Bronchus fibroblast of lung (primary cell): ENCODE results near the gene SDF2. TPM values are rescaled to one million over a fixed set of nuclear protein-coding genes. Genes with fewer than 3 reads are reported as not detected.

Source experiments
- total RNA-seq: library from RNA; depleted of rRNA; stranded (reverse); fragments of >200 nt; gene quantifications from 2 replicates; pipeline ENCODE4 v1.2.3, GENCODE V29; 2015

The SDF2 gene, protein sequence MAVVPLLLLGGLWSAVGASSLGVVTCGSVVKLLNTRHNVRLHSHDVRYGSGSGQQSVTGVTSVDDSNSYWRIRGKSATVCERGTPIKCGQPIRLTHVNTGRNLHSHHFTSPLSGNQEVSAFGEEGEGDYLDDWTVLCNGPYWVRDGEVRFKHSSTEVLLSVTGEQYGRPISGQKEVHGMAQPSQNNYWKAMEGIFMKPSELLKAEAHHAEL
- 46.9 and 55.2 TPM in 2 replicates for total RNA-seq

DNA sequence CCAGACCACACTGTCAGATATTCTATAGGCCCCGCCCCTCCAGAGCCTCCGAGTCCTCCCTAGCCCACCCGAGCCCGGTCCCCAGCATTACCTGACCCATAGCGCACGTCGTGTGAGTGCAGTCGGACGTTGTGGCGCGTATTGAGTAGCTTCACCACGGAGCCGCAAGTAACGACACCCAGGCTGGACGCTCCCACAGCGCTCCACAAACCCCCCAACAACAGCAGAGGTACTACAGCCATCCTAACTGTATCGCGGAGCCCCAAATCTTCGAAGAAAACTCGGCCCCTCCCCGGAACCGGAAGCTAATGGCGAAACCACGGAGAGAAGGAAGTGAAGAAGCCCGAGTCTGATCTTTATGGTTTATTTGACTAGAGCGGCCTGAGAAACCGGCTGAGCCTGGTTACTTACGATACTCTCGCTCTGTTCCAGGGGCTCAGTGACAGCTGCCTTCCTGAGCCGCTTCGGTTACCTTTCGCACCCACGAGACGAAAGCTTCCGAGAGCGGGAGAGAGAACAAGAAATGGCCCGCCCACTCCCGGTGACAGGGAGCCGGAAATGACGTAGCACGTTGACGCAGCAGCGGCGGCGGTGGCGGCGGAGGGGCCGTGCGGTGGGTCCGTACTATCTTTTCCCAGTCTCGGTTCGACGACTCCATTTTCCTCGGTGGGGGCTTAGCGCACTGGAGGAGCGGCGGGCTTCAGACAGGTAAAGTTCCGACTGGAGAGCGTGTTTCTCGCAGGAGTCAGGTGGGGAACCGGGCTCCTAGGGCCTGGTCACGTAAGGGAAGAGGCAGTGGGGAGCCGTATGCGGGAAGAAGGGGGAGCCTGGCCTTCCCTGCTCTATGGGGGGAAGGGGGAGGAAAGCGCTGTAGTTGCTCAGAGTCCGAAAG lies at the start of gene SDF2, which contains the start of gene SUPT6H:
TSS of gene SDF2 (minus strand) at position 272 of the 892 bp plus-strand sequence. CDS start at position 242, 30 bp downstream.
TSS of gene SUPT6H (plus strand) at position 571 of the 892 bp plus-strand sequence. CDS start 11,197 bp downstream, outside the sequence.

DNA sequence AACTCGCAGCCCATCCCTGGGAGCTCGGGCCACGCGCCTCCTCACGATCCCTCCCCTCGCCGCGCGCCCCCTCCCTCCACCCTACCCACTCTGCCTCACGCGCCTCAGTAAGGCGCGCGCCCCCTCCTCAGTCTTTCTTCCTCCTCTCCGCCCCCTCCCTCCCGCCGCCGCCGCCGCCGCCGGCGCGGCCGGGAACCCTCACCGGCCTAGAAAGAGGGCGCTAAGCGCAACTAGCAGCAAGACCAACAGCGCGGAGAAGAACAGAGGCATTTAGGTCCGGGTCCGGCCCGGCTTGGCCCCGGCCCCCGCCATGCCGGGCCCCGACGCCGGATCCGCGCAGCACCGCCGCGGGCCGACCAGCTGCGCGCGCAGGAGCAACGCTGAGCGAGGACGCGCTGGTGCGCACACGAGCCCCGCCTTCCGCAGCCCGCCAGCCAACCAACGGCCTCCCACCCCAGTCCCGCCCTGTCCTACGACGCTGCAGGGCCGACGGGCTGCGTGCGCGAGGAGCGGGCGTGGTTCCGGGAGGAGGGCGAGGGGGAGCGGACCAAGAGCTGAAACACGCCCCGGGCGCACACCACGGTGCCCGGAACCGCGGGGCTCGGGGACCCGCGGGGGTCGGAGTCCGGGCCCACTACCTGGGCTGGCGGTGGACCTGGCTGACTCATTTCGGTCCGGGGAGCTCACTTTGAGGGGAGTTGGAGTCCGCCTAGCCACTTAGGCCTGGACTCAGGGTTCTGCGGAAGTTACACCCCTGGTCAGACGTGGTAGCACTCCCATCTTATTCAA lies 16.7 kb downstream of the SDF2 start, which contains the start of gene BLTP2:
TSS of gene BLTP2 (minus strand) at position 372 of the 789 bp plus-strand sequence. CDS start at position 270, 102 bp downstream.

DNA sequence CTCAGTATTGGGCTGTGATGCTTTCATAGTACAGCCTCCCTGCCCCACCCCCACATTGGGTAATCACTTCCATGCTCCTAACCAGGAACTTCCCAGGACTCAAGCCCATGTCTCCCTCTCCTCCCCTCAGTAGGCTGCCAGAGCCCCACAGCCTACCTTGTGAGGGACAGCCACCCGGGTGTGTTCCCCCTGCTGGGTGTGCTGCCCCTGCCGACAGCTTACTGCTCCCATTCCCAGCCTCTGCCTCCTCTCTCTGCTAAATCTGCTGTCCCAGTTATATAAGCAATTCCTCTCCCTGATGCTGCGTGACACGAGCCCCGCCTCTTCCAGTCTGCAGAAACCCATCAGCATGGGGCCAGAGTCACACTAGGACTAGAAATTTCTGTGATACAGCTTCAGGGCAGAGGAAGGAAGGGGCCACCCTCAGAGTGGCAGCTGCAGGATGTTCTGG lies 47.8 kb downstream of the SDF2 start, which contains the start of gene RSKR:
TSS of gene RSKR (minus strand) at position 255 of the 451 bp plus-strand sequence. CDS start at position 231, 24 bp downstream.

DNA sequence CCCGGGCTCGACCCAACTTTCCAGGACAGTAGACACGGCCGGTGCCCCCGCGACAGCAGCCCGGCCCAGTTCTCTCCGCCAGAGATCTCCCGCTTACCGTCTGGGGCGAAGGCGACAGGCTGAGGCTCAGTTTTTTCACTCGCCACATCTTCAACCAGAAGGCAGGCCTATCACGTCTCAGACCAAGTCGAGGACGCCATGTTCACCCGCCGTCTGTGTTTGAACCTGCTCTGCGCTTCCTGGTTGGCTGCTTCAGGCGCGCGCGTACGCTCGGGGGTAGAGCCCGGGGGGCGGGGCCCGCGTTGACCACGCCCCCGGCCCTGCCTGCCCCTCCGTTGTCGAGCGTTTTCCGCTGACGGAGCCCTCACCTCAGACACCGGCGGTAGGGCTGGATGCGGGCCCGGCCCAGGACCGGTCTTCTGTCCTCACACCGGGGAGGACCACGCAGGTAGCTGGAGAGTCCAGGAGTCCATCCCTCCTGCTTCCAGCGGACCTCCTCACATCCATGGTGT lies 62.9 kb downstream of the SDF2 start, which contains the start of gene SPAG5:
TSS of gene SPAG5 (minus strand) at position 227 of the 512 bp plus-strand sequence. CDS start at position 148, 79 bp downstream.

Other genes with a start within 250 kb of the SDF2 start
- gene SLC13A2, start 188.3 kb downstream of the SDF2 start, total RNA-seq: not detected in 2 replicates
- not detected in 2 replicates for gene FOXN1, start 155.6 kb downstream of the SDF2 start, total RNA-seq
- 21.0 and 24.8 TPM in 2 replicates for gene UNC119, start 109.3 kb downstream of the SDF2 start, total RNA-seq
- 69.6 and 72.1 TPM in 2 replicates for gene PIGS, start 90.4 kb downstream of the SDF2 start, total RNA-seq
- gene ALDOC, start 85.0 kb downstream of the SDF2 start, total RNA-seq: 62.4 and 80.3 TPM in 2 replicates
- 65.1 and 70.4 TPM in 2 replicates for gene SPAG5, start 62.9 kb downstream of the SDF2 start, total RNA-seq
- gene RSKR, start 47.7 kb downstream of the SDF2 start, total RNA-seq: 2.4 and 4.0 TPM in 2 replicates
- gene BLTP2, start 16.7 kb downstream of the SDF2 start, total RNA-seq: 76.0 and 80.3 TPM in 2 replicates
- 17.8 and 18.5 TPM in 2 replicates for gene SUPT6H, start 299 bp upstream of the SDF2 start, total RNA-seq
- 1.8 and 2.9 TPM in 2 replicates for gene PROCA1, start 50.0 kb upstream of the SDF2 start, total RNA-seq
- gene RAB34, start 56.0 kb upstream of the SDF2 start, total RNA-seq: 371 and 405 TPM in 2 replicates
- 615 and 663 TPM in 2 replicates for gene RPL23A, start 58.1 kb upstream of the SDF2 start, total RNA-seq
- gene TLCD1, start 64.3 kb upstream of the SDF2 start, total RNA-seq: 16.8 and 20.0 TPM in 2 replicates
- gene NEK8, start 66.9 kb upstream of the SDF2 start, total RNA-seq: 2.1 and 2.9 TPM in 2 replicates
- 38.3 and 38.7 TPM in 2 replicates for gene TRAF4, start 82.1 kb upstream of the SDF2 start, total RNA-seq
- gene FAM222B, start 180.9 kb upstream of the SDF2 start, total RNA-seq: 10.9 and 11.6 TPM in 2 replicates
- gene ERAL1, start 193.1 kb upstream of the SDF2 start, total RNA-seq: 80.0 and 94.8 TPM in 2 replicates
- 45.0 and 45.7 TPM in 2 replicates for gene FLOT2, start 235.8 kb upstream of the SDF2 start, total RNA-seq
- gene DHRS13, start 241.2 kb upstream of the SDF2 start, total RNA-seq: 2.1 and 5.0 TPM in 2 replicates